SK-N-SH (cell line): ENCODE results near the gene PLA2G2D. TPM values are rescaled to one million over a fixed set of nuclear protein-coding genes. Genes with fewer than 3 reads are reported as not detected.

Source experiments
- CTCF ChIA-PET: fragments of 300-600, 350-600 bp; formaldehyde crosslinking; extraction: SDS; loops from one replicate; lab custom pipeline; 2021; lab: Yijun Ruan, JAX
- POLR2A ChIA-PET: fragments of 350-600 bp; sonication (Branson Sonifier 250); formaldehyde crosslinking; extraction: SDS; loops from one replicate; lab custom pipeline; 2020; ENCODE audit warnings: antibody characterized with exemption, inconsistent platforms; lab: Yijun Ruan, JAX
- DNase-seq: peaks from one replicate; pipeline ENCODE4 v3.0.0; 2012
- H2AFZ ChIP-seq: fragments of 200-600 bp; sonication (generic); 2 replicates; pipeline ENCODE4 v1.8.1; 2016; ENCODE audit warnings: antibody characterized with exemption, mild to moderate bottlenecking, low read depth
- H3F3A ChIP-seq: fragments of 200-600 bp; sonication (generic); replicated peaks from 2 replicates; pipeline ENCODE3; 2016; ENCODE audit warnings: antibody characterized with exemption, mild to moderate bottlenecking; ENCODE audit not compliant: insufficient read depth
- H3K27ac ChIP-seq, 2 experiments: fragments of 200-500 bp in 1 of 2; fragments of 200-600 bp in 1 of 2; sonication (Bioruptor generic) in 1 of 2; sonication (generic), shearing (Covaris generic) in 1 of 2; 2 replicates each; pipeline versions ENCODE4 v1.5.1 to v1.6.1; 2014 to 2016; ENCODE audit warnings: low read depth in 2 of 2, inconsistent platforms in 1 of 2, low read length in 1 of 2, mild to moderate bottlenecking in 1 of 2, mixed read lengths in 1 of 2
- H3K27me3 ChIP-seq: fragments of 200-600 bp; sonication (generic), shearing (Covaris generic); 2 replicates; pipeline ENCODE4 v1.6.1; 2016; ENCODE audit warnings: mixed run types; ENCODE audit not compliant: insufficient read depth
- H3K36me3 ChIP-seq, 2 experiments: fragments of 200-500 bp in 1 of 2; fragments of 200-600 bp in 1 of 2; sonication (Bioruptor generic) in 1 of 2; sonication (generic) in 1 of 2; replicated peaks in 1 of 2; 2 replicates each; pipeline versions ENCODE3 to v1.5.1; 2014 to 2016; ENCODE audit warnings: low read length in 1 of 2, mild to moderate bottlenecking in 1 of 2; ENCODE audit not compliant: insufficient read depth in 2 of 2, control insufficient read depth in 1 of 2
- H3K4me1 ChIP-seq, 2 experiments: fragments of 200-500 bp in 1 of 2; fragments of 200-600 bp in 1 of 2; sonication (Bioruptor generic) in 1 of 2; sonication (generic), shearing (Covaris generic) in 1 of 2; 2 replicates each; pipeline versions ENCODE4 v1.5.1 to v1.6.1; 2014 to 2016; ENCODE audit warnings: low read depth in 1 of 2, low read length in 1 of 2, mixed run types in 1 of 2; ENCODE audit not compliant: insufficient read depth in 2 of 2, control insufficient read depth in 1 of 2
- H3K4me2 ChIP-seq: fragments of 200-600 bp; sonication (generic), shearing (Covaris generic); 2 replicates; pipeline ENCODE4 v1.6.1; 2017; ENCODE audit warnings: mixed run types
- H3K4me3 ChIP-seq, 2 experiments: fragments of 200-500 bp in 1 of 2; fragments of 200-600 bp in 1 of 2; sonication (Bioruptor generic) in 1 of 2; sonication (generic), shearing (Covaris generic) in 1 of 2; 2 replicates each; pipeline versions ENCODE4 v1.5.1 to v1.8.1; 2014 to 2016; ENCODE audit warnings: low read depth in 2 of 2, inconsistent platforms in 1 of 2, low read length in 1 of 2, mild to moderate bottlenecking in 1 of 2, mixed read lengths in 1 of 2, moderate library complexity in 1 of 2
- H3K79me2 ChIP-seq: fragments of 200-600 bp; sonication (generic); 2 replicates; pipeline ENCODE4 v1.8.1; 2017; ENCODE audit warnings: mild to moderate bottlenecking; ENCODE audit not compliant: insufficient read depth
- H3K9ac ChIP-seq: fragments of 200-600 bp; sonication (generic); 2 replicates; pipeline ENCODE4 v1.6.1; 2017; ENCODE audit warnings: mixed run types
- H3K9me2 ChIP-seq: fragments of 200-600 bp; sonication (generic); 2 replicates; pipeline ENCODE4 v1.6.1; 2017; ENCODE audit warnings: mixed run types
- H3K9me3 ChIP-seq: fragments of 200-600 bp; sonication (generic); 2 replicates; pipeline ENCODE4 v1.6.1; 2017; ENCODE audit warnings: mixed run types, mild to moderate bottlenecking, moderate library complexity
- H4K20me1 ChIP-seq: fragments of 200-600 bp; sonication (generic); 2 replicates; pipeline ENCODE4 v1.6.1; 2017; ENCODE audit warnings: mild to moderate bottlenecking, mixed run types; ENCODE audit not compliant: insufficient read depth
- CHD2 ChIP-seq: fragments of 150-350 bp; IDR thresholded peaks from 2 replicates; pipeline ENCODE4 v1.6.1; 2018; ENCODE audit warnings: low read length; ENCODE audit not compliant: partially characterized antibody
- CTCF ChIP-seq: fragments of 200-600 bp; sonication (generic); IDR thresholded peaks from 2 replicates; pipeline ENCODE4 v1.6.1; 2017; ENCODE audit warnings: antibody characterized with exemption, mild to moderate bottlenecking, moderate library complexity
- EP300 ChIP-seq, 2 experiments: IDR thresholded peaks; 2 replicates each; pipeline versions ENCODE4 v1.4.0 to v1.6.1; 2012; ENCODE audit warnings: borderline replicate concordance in 1 of 2, low read depth in 1 of 2, low read length in 1 of 2
- FOXJ3 ChIP-seq: sonication (generic); formaldehyde crosslinking; IDR thresholded peaks from 2 replicates; pipeline ENCODE4 v1.5.1; 2020; ENCODE audit warnings: mild to moderate bottlenecking, missing genetic modification reagents
- FOXM1 ChIP-seq: IDR thresholded peaks from 2 replicates; pipeline ENCODE4 v1.4.0; 2012; ENCODE audit warnings: low read depth, mild to moderate bottlenecking
- GABPA ChIP-seq: IDR thresholded peaks from 2 replicates; pipeline ENCODE4 v1.4.0; 2012; ENCODE audit warnings: low read depth, mild to moderate bottlenecking
- JUND ChIP-seq: IDR thresholded peaks from 2 replicates; pipeline ENCODE4 v1.4.0; 2012
- MEF2A ChIP-seq: IDR thresholded peaks from 2 replicates; pipeline ENCODE4 v1.4.0; 2012; ENCODE audit warnings: low read depth, borderline replicate concordance
- NFIC ChIP-seq: IDR thresholded peaks from 2 replicates; pipeline ENCODE4 v1.4.0; 2012; ENCODE audit warnings: borderline replicate concordance
- RAD21 ChIP-seq: IDR thresholded peaks from 2 replicates; pipeline ENCODE4 v1.6.1; 2012; ENCODE audit warnings: mild to moderate bottlenecking, low read length
- RCOR1 ChIP-seq: fragments of 150-350 bp; IDR thresholded peaks from 2 replicates; pipeline ENCODE4 v1.6.1; 2017; ENCODE audit warnings: antibody characterized with exemption, low read length
- RXRA ChIP-seq: IDR thresholded peaks from 2 replicates; pipeline ENCODE4 v1.4.0; 2012; ENCODE audit warnings: low read depth, mild to moderate bottlenecking, borderline replicate concordance
- SMC3 ChIP-seq: IDR thresholded peaks from 2 replicates; pipeline ENCODE4 v1.6.1; 2012; ENCODE audit warnings: low read depth, low read length, improper control_type of control experiment
- WGBS: methylation state at CpG from one replicate; pipeline ENCODE4 v1.1.6; 2017; ENCODE audit warnings: low lambda C conversion rate; 5-methylcytosine and 5-hydroxymethylcytosine counted together
- polyA plus RNA-seq, 3 experiments: library from polyadenylated mRNA; depleted of rRNA; stranded (reverse); fragments of >200 nt; gene quantifications; 2 replicates each; pipeline ENCODE4 v1.2.3, GENCODE V29; 2012
- TF ChIP-seq, protein P1 (sequence below): IDR thresholded peaks from 2 replicates; pipeline ENCODE4 v1.4.0; 2012; ENCODE audit warnings: low read depth, borderline replicate concordance
- TF ChIP-seq, protein P2 (sequence below): IDR thresholded peaks from 2 replicates; pipeline ENCODE4; 2012
- TF ChIP-seq, protein P3 (sequence below): IDR thresholded peaks from 2 replicates; pipeline ENCODE4 v1.6.1; 2012; ENCODE audit warnings: mild to moderate bottlenecking, low read depth, low read length, moderate library complexity

The PLA2G2D gene
- polyA plus RNA-seq, 1 of the 3 experiments (the other 2 are of a cell fraction): not detected

DNA sequence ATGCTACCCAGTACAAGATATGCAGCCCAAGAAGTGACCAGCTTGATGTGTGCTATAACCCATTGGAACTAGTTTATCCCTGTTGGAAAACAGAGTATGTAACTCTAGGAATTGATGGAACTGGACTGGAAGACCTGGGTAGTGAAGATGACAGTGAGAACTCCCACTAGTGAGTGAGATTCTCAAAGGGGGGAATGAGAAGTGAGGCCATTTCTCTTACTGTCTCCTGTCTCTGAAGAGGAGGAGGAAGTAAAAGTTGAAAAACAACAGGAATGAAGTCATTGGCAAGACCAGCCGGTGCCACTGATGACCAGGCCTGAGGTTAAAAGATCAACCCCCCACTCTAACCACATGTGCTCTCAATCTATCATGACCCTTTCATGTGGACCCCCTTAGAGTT, 40.7 kb upstream of the PLA2G2D start:
- no peaks in the 10 kb centered on the region for H3K79me2 ChIP-seq
- DNase-seq: no peak
- no peaks in the 10 kb centered on the region for H3K27me3 ChIP-seq
- WGBS: 0% methylated on average over 1 of the region's 1 CpG
- no peak overlapping the region for H2AFZ ChIP-seq
- TF ChIP-seq SMC3 (no peak), FOXJ3 (CRISPR knock-in tag) (no peak), FOXM1 (no peak), RCOR1 (no peak), CHD2 (no peak), GABPA (no peak), CTCF (no peak), NFIC (no peak), RXRA (no peak)
- TF ChIP-seq, protein P1, sequence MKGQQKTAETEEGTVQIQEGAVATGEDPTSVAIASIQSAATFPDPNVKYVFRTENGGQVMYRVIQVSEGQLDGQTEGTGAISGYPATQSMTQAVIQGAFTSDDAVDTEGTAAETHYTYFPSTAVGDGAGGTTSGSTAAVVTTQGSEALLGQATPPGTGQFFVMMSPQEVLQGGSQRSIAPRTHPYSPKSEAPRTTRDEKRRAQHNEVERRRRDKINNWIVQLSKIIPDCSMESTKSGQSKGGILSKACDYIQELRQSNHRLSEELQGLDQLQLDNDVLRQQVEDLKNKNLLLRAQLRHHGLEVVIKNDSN: no peak
- TF ChIP-seq, protein P2, sequence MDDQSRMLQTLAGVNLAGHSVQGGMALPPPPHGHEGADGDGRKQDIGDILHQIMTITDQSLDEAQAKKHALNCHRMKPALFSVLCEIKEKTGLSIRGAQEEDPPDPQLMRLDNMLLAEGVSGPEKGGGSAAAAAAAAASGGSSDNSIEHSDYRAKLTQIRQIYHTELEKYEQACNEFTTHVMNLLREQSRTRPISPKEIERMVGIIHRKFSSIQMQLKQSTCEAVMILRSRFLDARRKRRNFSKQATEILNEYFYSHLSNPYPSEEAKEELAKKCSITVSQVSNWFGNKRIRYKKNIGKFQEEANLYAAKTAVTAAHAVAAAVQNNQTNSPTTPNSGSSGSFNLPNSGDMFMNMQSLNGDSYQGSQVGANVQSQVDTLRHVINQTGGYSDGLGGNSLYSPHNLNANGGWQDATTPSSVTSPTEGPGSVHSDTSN: no peak
- TF ChIP-seq, all 33 proteins: peak for 0
- H3K9ac ChIP-seq: no peak overlapping the region
- no peaks in the 10 kb centered on the region for H3F3A ChIP-seq
- ChIA-PET POLR2A (no interaction called here), CTCF (interaction anchor here (1.1 to 17.8 kb wide), 3 partner anchors 53 to 244 kb away, joined by 5 to 243 read pairs (median 6); partner anchors contain the start of gene PLA2G2E)
- no peak overlapping the region for H3K4me2 ChIP-seq
- H3K27ac ChIP-seq: no peak overlapping the region
- no peaks in the 10 kb centered on the region for H3K9me3 ChIP-seq
- no peaks in the 10 kb centered on the region for H3K4me1 ChIP-seq
- no peaks in the 10 kb centered on the region for H3K9me2 ChIP-seq
- H4K20me1 ChIP-seq: no peaks in the 10 kb centered on the region
- no peak overlapping the region for H3K4me3 ChIP-seq
- no peaks in the 10 kb centered on the region for H3K36me3 ChIP-seq

GRCh38 chr1:20158358-20159070, 39.2 kb upstream of the PLA2G2D start:
- Histone ChIP-seq H3K79me2 (no peaks in the 10 kb centered on the region), H3K4me3 (no peak overlapping the region), H3K4me2 (no peak overlapping the region), H3K27me3 (no peaks in the 10 kb centered on the region), H3K4me1 (no peaks in the 10 kb centered on the region), H3K9me3 (no peaks in the 10 kb centered on the region), H3K27ac (no peak overlapping the region), H3K9me2 (no peaks in the 10 kb centered on the region), H3K9ac (no peak overlapping the region), H3K36me3 (no peaks in the 10 kb centered on the region), H4K20me1 (no peaks in the 10 kb centered on the region), H3F3A (no peaks in the 10 kb centered on the region), H2AFZ (no peak overlapping the region)
- no peak for DNase-seq
- POLR2A ChIA-PET: no interaction called here
- CTCF ChIA-PET: interaction anchor here (1.1 to 17.8 kb wide), 4 partner anchors 10 to 335 kb away, joined by 3 to 243 read pairs (median 4); partner anchors contain the start of gene PLA2G2E
- WGBS: 27% methylated on average over 6 of the region's 7 CpGs
- no peak for TF ChIP-seq MEF2A
- TF ChIP-seq, protein P2: no peak
- TF ChIP-seq, protein P1: no peak
- TF ChIP-seq, protein P3, sequence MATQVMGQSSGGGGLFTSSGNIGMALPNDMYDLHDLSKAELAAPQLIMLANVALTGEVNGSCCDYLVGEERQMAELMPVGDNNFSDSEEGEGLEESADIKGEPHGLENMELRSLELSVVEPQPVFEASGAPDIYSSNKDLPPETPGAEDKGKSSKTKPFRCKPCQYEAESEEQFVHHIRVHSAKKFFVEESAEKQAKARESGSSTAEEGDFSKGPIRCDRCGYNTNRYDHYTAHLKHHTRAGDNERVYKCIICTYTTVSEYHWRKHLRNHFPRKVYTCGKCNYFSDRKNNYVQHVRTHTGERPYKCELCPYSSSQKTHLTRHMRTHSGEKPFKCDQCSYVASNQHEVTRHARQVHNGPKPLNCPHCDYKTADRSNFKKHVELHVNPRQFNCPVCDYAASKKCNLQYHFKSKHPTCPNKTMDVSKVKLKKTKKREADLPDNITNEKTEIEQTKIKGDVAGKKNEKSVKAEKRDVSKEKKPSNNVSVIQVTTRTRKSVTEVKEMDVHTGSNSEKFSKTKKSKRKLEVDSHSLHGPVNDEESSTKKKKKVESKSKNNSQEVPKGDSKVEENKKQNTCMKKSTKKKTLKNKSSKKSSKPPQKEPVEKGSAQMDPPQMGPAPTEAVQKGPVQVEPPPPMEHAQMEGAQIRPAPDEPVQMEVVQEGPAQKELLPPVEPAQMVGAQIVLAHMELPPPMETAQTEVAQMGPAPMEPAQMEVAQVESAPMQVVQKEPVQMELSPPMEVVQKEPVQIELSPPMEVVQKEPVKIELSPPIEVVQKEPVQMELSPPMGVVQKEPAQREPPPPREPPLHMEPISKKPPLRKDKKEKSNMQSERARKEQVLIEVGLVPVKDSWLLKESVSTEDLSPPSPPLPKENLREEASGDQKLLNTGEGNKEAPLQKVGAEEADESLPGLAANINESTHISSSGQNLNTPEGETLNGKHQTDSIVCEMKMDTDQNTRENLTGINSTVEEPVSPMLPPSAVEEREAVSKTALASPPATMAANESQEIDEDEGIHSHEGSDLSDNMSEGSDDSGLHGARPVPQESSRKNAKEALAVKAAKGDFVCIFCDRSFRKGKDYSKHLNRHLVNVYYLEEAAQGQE: no peak
- TF ChIP-seq JUND: no peak
- no peak for TF ChIP-seq RAD21
- TF ChIP-seq EP300 (IDR thresholded peaks at IDR 0.05; ENCODE audit: borderline replicate concordance in 1 of 2, low read depth in 1 of 2, low read length in 1 of 2): no peak
